ENCODE data around the gene N4BP3. TPM values are rescaled to one million over a fixed set of nuclear protein-coding genes. Genes with fewer than 3 reads are reported as not detected.

Gene N4BP3
- total RNA-seq, 6 experiments from 2014 or later = 0.05 to 0.33 (median 0.06) TPM

- no peaks in the 10 kb centered on the region for H3K9me3 ChIP-seq
- ATAC-seq (peak; percentile 100), DNase-seq (peak; percentile 86 to 88 (median 86))
- WGBS (ENCODE audit: insufficient coverage, low coverage, low lambda C conversion rate, missing lambda C conversion rate) = 18% methylated on average over 11 of the region's 33 CpGs
- intact Hi-C loops (cut with DNase I) = loop anchor here (5.0 to 10.0 kb wide), 2 partner anchors 87 to 89 kb away; no protein-coding TSS in a partner anchor
- TF ChIP-seq POLR2A (IDR thresholded peaks at IDR 0.05) (no peak), CTCF (IDR thresholded peaks at IDR 0.05) (peak; percentile 97 to 99 (median 98))
- no peak overlapping the region for H3K4me3 ChIP-seq
- H3K36me3 ChIP-seq = no peaks in the 10 kb centered on the region
- H3K27ac ChIP-seq = no peak overlapping the region
- H3K4me1 ChIP-seq = peaks cover 0 to 7% (median 0%) of the 10 kb centered on the region in 4 donors
- no peaks in the 10 kb centered on the region for H3K27me3 ChIP-seq
These were observed 50.7 kb downstream of the N4BP3 start for GRCh38 chr5:178163772-178164735.

GRCh38 chr5:178165581-178165980, 52.2 kb downstream of the N4BP3 start:
- no peak for ATAC-seq
- DNase-seq = no peak
- Histone ChIP-seq H3K27me3 (no peaks in the 10 kb centered on the region), H3K9me3 (no peaks in the 10 kb centered on the region), H3K4me1 (peaks cover 0 to 7% (median 0%) of the 10 kb centered on the region in 4 donors), H3K27ac (no peak overlapping the region), H3K4me3 (no peak overlapping the region), H3K36me3 (no peaks in the 10 kb centered on the region)
- intact Hi-C loops (cut with DNase I) = loop anchor here in 1 of 2 donors (10.0 kb wide), 1 partner anchor 91 kb away; no protein-coding TSS in a partner anchor
- WGBS (ENCODE audit: insufficient coverage, low coverage, low lambda C conversion rate, missing lambda C conversion rate) = 80% methylated on average over 1 of the region's 38 CpGs
- TF ChIP-seq CTCF (IDR thresholded peaks at IDR 0.05) (no peak), POLR2A (IDR thresholded peaks at IDR 0.05) (no peak)

- Histone ChIP-seq H3K4me1 (no peaks in the 10 kb centered on the region), H3K4me3 (no peak overlapping the region), H3K9me3 (no peaks in the 10 kb centered on the region), H3K36me3 (no peaks in the 10 kb centered on the region), H3K27me3 (no peaks in the 10 kb centered on the region), H3K27ac (no peak overlapping the region)
- no peak for ATAC-seq
- DNase-seq = no peak
- TF ChIP-seq POLR2A (IDR thresholded peaks at IDR 0.05) = no peak
- no peak for TF ChIP-seq CTCF (IDR thresholded peaks at IDR 0.05)
- WGBS (ENCODE audit: insufficient coverage, low coverage, low lambda C conversion rate, missing lambda C conversion rate) = 75% methylated on average over 2 of the region's 2 CpGs
- intact Hi-C loops (cut with DNase I) = no loop called here
These were observed 57.1 kb downstream of the N4BP3 start for GRCh38 chr5:178170455-178170854.

- H3K4me1 ChIP-seq = no peaks in the 10 kb centered on the region
- TF ChIP-seq POLR2A (IDR thresholded peaks at IDR 0.05) (no peak), CTCF (IDR thresholded peaks at IDR 0.05) (no peak)
- H3K4me3 ChIP-seq = no peak overlapping the region
- intact Hi-C loops (cut with DNase I) = no loop called here
- no peaks in the 10 kb centered on the region for H3K36me3 ChIP-seq
- WGBS (ENCODE audit: insufficient coverage, low coverage, low lambda C conversion rate, missing lambda C conversion rate) = 90% methylated on average over 3 of the region's 3 CpGs
- no peaks in the 10 kb centered on the region for H3K9me3 ChIP-seq
- DNase-seq (no peak), ATAC-seq (no peak)
- no peak overlapping the region for H3K27ac ChIP-seq
- H3K27me3 ChIP-seq = no peaks in the 10 kb centered on the region
These were observed 61.1 kb downstream of the N4BP3 start for GRCh38 chr5:178174456-178174855.

Other genes with a start within 250 kb of the N4BP3 start
- gene PROP1, start 117.3 kb upstream of the N4BP3 start, total RNA-seq = not detected
- gene RMND5B, start 17.5 kb downstream of the N4BP3 start, total RNA-seq = 10 to 100 TPM; 14.4 to 23.5 (median 20.9) TPM
- 100 to 1,000 TPM in 2 of 6 experiments, 10 to 100 TPM in 4; 35.5 to 174 (median 43.9) TPM for gene NHP2, start 40.4 kb downstream of the N4BP3 start, total RNA-seq
- not detected for gene GMCL2, start 73.8 kb downstream of the N4BP3 start, total RNA-seq
- gene HNRNPAB, start 91.0 kb downstream of the N4BP3 start, total RNA-seq = 10 to 100 TPM; 44.2 to 96.1 (median 73.5) TPM
- gene PHYKPL, start 119.3 kb downstream of the N4BP3 start, total RNA-seq = 100 to 1,000 TPM in 3 of 6 experiments, 10 to 100 TPM in 3; 64.3 to 133 (median 85.8) TPM